ENCODE results near the gene KCNN2. TPM values are rescaled to one million over a fixed set of nuclear protein-coding genes. Genes with fewer than 3 reads are reported as not detected.

Gene KCNN2
- total and polyA plus RNA-seq, 10 of the 15 experiments (the other 5 are each of a cell fraction or from before 2014, with no cell fraction given): 0.21 to 3.6 (median 0.79) TPM

GRCh38 chr5:114327987-114328386 is 33.9 kb upstream of the KCNN2 start:
- Histone ChIP-seq H3K27me3 (replicated peaks in 1 of 2; ENCODE audit: control insufficient read depth in 2 of 2, insufficient read depth in 2 of 2, low read length in 1 of 2) (no peaks in the 10 kb centered on the region), H3K79me2 (ENCODE audit: control insufficient read depth, insufficient read depth, low read length) (no peaks in the 10 kb centered on the region), H3K9ac (ENCODE audit: control insufficient read depth, insufficient read depth, low read length) (no peak overlapping the region), H3K9me3 (replicated peaks; ENCODE audit: control insufficient read depth, insufficient read depth, low read length) (no peaks in the 10 kb centered on the region), H3K36me3 (ENCODE audit: control insufficient read depth in 2 of 2, insufficient read depth in 2 of 2, low read length in 1 of 2) (no peaks in the 10 kb centered on the region), H3K4me2 (ENCODE audit: control insufficient read depth, insufficient read depth) (no peak overlapping the region), H4K20me1 (ENCODE audit: control insufficient read depth, insufficient read depth) (no peaks in the 10 kb centered on the region), H2AFZ (ENCODE audit: control insufficient read depth, low read depth, low read length) (no peak overlapping the region), H3K4me3 (no peak overlapping the region), H3K4me1 (ENCODE audit: control insufficient read depth, insufficient read depth, low read length) (no peaks in the 10 kb centered on the region; the same call in 1 of the 2 replicates), H3K27ac (ENCODE audit: control insufficient read depth, insufficient read depth) (no peak overlapping the region)
- in situ Hi-C loops (cut with MboI) (no loop called here), intact Hi-C loops (cut with micrococcal nuclease; ENCODE audit: unreplicated experiment) (no loop called here)
- ChIA-PET CTCF (interaction anchor here (0.6 to 1.0 kb wide), 2 partner anchors 11 to 122 kb away, joined by 3 read pairs; no protein-coding TSS in a partner anchor), SMC1A (ENCODE audit: uncharacterized antibody, unreplicated experiment) (interaction anchor here (1.1 to 1.3 kb wide), 2 partner anchors 121 to 122 kb away, joined by 4 to 5 read pairs; no protein-coding TSS in a partner anchor), RAD21 (ENCODE audit: unreplicated experiment) (interaction anchor here (1.0 kb wide), 1 partner anchor 11 kb away, joined by 3 read pairs; no protein-coding TSS in a partner anchor), POLR2A (no interaction called here)
- DNase-seq (ENCODE audit: low read depth, low spot score): no peak
- peak; percentile 75 for ATAC-seq
- FAIRE-seq: no peak
- TF ChIP-seq TCF12 (IDR thresholded peaks at IDR 0.05; ENCODE audit: low read depth, low read length) (0 out of 2 replicates have a peak, but pooled peaks have one; percentile 22), BCL11A (IDR thresholded peaks at IDR 0.05; ENCODE audit: low read depth, low read length) (peak; percentile 30; the same call in 1 of the 2 replicates), IRF5 (IDR thresholded peaks at IDR 0.05; ENCODE audit: borderline replicate concordance) (no peak), RUNX3 (IDR thresholded peaks at IDR 0.05; ENCODE audit: low read length) (peak; percentile 40), MTA2 (IDR thresholded peaks at IDR 0.05; ENCODE audit: low read depth) (peak; percentile 68)
- no TSS peak for BruUV-seq (replicated peaks)
- 3% methylated on average over 3 of the region's 3 CpGs for WGBS (ENCODE audit: insufficient coverage, insufficient replicate concordance, low lambda C conversion rate, missing lambda C conversion rate)

GRCh38 chr5:114330916-114331531 is 30.8 kb upstream of the KCNN2 start:
- Histone ChIP-seq H3K9ac (ENCODE audit: control insufficient read depth, insufficient read depth, low read length) (no peak overlapping the region), H3K4me3 (no peak overlapping the region), H3K4me1 (ENCODE audit: control insufficient read depth, insufficient read depth, low read length) (no peaks in the 10 kb centered on the region; the same call in 1 of the 2 replicates), H3K27ac (ENCODE audit: control insufficient read depth, insufficient read depth) (no peak overlapping the region), H3K9me3 (replicated peaks; ENCODE audit: control insufficient read depth, insufficient read depth, low read length) (no peaks in the 10 kb centered on the region), H3K27me3 (replicated peaks in 1 of 2; ENCODE audit: control insufficient read depth in 2 of 2, insufficient read depth in 2 of 2, low read length in 1 of 2) (no peaks in the 10 kb centered on the region), H3K79me2 (ENCODE audit: control insufficient read depth, insufficient read depth, low read length) (no peaks in the 10 kb centered on the region), H3K36me3 (ENCODE audit: control insufficient read depth in 2 of 2, insufficient read depth in 2 of 2, low read length in 1 of 2) (no peaks in the 10 kb centered on the region), H2AFZ (ENCODE audit: control insufficient read depth, low read depth, low read length) (no peak overlapping the region), H4K20me1 (ENCODE audit: control insufficient read depth, insufficient read depth) (no peaks in the 10 kb centered on the region), H3K4me2 (ENCODE audit: control insufficient read depth, insufficient read depth) (no peak overlapping the region)
- intact Hi-C loops (cut with micrococcal nuclease; ENCODE audit: unreplicated experiment) (no loop called here), in situ Hi-C loops (cut with MboI) (no loop called here)
- WGBS (ENCODE audit: insufficient coverage, insufficient replicate concordance, low lambda C conversion rate, missing lambda C conversion rate): 68% methylated on average over 7 of the region's 7 CpGs
- ChIA-PET RAD21 (ENCODE audit: unreplicated experiment) (no interaction called here), SMC1A (ENCODE audit: uncharacterized antibody, unreplicated experiment) (interaction anchor here (1.4 to 1.6 kb wide), 2 partner anchors 14 to 20 kb away, joined by 4 to 6 read pairs; no protein-coding TSS in a partner anchor), CTCF (interaction anchor here (1.5 kb wide), 1 partner anchor 29 kb away, joined by 3 read pairs; no protein-coding TSS in a partner anchor), POLR2A (no interaction called here)
- FAIRE-seq: no peak
- ATAC-seq: no peak
- no peak for DNase-seq (ENCODE audit: low read depth, low spot score)
- no TSS peak for BruUV-seq (replicated peaks)
- no peak for TF ChIP-seq KLF5 (IDR thresholded peaks at IDR 0.05; ENCODE audit: partially characterized antibody)
- no peak for TF ChIP-seq ASH2L (IDR thresholded peaks at IDR 0.05; ENCODE audit: borderline replicate concordance, low read depth)
- no peak for TF ChIP-seq MXI1 (IDR thresholded peaks at IDR 0.05; ENCODE audit: low read depth, low read length)
- TF ChIP-seq GATAD2B (conservative IDR thresholded peaks at IDR 0.05; ENCODE audit: low read depth): no peak
- TF ChIP-seq BRCA1 (IDR thresholded peaks at IDR 0.05; ENCODE audit: low read depth, low read length): no peak
- TF ChIP-seq LARP7 (IDR thresholded peaks at IDR 0.05): no peak
- no peak for TF ChIP-seq ZNF217 (IDR thresholded peaks at IDR 0.05)
- TF ChIP-seq ZNF207 (IDR thresholded peaks at IDR 0.05; ENCODE audit: borderline replicate concordance): no peak
- TF ChIP-seq PKNOX1 (IDR thresholded peaks at IDR 0.05): no peak
- no peak for TF ChIP-seq NR2C2 (IDR thresholded peaks at IDR 0.05; ENCODE audit: borderline replicate concordance, control insufficient read depth, insufficient read length, low read depth)
- TF ChIP-seq JUNB (IDR thresholded peaks at IDR 0.05): no peak
- no peak for TF ChIP-seq RUNX3 (IDR thresholded peaks at IDR 0.05; ENCODE audit: low read length)
